HG03460 (cell line): ENCODE results near the gene SPRN.
"Not testable (repeated sequence)": the region's sequence is repeated elsewhere in the genome, so short reads cannot be mapped to it uniquely, and the experiment has no call there.

Experiments used
- ATAC-seq: cut with Tn5 transposase; IDR thresholded peaks from one replicate; pipeline ENCODE4 v1.9.1; 2021; ENCODE audit not compliant: unreplicated experiment

Gene SPRN

GRCh38 chr10:133440633-133441285, 16.3 kb upstream of the SPRN start:
- ATAC-seq: no peak

GRCh38 chr10:133439517-133440461, 15.4 kb upstream of the SPRN start:
- ATAC-seq: no peak

- no peak for ATAC-seq
These were observed 14.4 kb upstream of the SPRN start for GRCh38 chr10:133438711-133439273.

- not testable (repeated sequence) for ATAC-seq
These were observed 8.4 kb upstream of the SPRN start for GRCh38 chr10:133432789-133433188.

GRCh38 chr10:133431888-133432613, 7.6 kb upstream of the SPRN start:
- ATAC-seq: not testable (repeated sequence)

GRCh38 chr10:133429571-133429970, 5.1 kb upstream of the SPRN start:
- ATAC-seq: not testable (repeated sequence)

GRCh38 chr10:133424102-133424501, 323 bp downstream of the SPRN start:
- not testable (repeated sequence) for ATAC-seq

- ATAC-seq: no peak
These were observed 1.3 kb downstream of the SPRN start for GRCh38 chr10:133422807-133423771.

GRCh38 chr10:133422223-133422806, 2.1 kb downstream of the SPRN start:
- ATAC-seq: no peak

GRCh38 chr10:133421336-133422222, 2.8 kb downstream of the SPRN start:
- no peak for ATAC-seq

- ATAC-seq: no peak
These were observed 3.8 kb downstream of the SPRN start for GRCh38 chr10:133420579-133420978.

- no peak for ATAC-seq
These were observed 4.4 kb downstream of the SPRN start for GRCh38 chr10:133420028-133420427.

GRCh38 chr10:133419211-133419950, 5.0 kb downstream of the SPRN start:
- ATAC-seq: no peak

- no peak for ATAC-seq
These were observed 6.0 kb downstream of the SPRN start for GRCh38 chr10:133418289-133418993.

- no peak for ATAC-seq
These were observed 8.7 kb downstream of the SPRN start for GRCh38 chr10:133415752-133416151.

GRCh38 chr10:133414401-133414800, 10.0 kb downstream of the SPRN start:
- not testable (repeated sequence) for ATAC-seq

- no peak for ATAC-seq
These were observed 12.1 kb downstream of the SPRN start for GRCh38 chr10:133412381-133412711.
